ENCODE data around the gene ZNF296.
"Not testable (repeated sequence)": the region's sequence is repeated elsewhere in the genome, so short reads cannot be mapped to it uniquely, and the experiment has no call there.

The ZNF296 gene

DNA sequence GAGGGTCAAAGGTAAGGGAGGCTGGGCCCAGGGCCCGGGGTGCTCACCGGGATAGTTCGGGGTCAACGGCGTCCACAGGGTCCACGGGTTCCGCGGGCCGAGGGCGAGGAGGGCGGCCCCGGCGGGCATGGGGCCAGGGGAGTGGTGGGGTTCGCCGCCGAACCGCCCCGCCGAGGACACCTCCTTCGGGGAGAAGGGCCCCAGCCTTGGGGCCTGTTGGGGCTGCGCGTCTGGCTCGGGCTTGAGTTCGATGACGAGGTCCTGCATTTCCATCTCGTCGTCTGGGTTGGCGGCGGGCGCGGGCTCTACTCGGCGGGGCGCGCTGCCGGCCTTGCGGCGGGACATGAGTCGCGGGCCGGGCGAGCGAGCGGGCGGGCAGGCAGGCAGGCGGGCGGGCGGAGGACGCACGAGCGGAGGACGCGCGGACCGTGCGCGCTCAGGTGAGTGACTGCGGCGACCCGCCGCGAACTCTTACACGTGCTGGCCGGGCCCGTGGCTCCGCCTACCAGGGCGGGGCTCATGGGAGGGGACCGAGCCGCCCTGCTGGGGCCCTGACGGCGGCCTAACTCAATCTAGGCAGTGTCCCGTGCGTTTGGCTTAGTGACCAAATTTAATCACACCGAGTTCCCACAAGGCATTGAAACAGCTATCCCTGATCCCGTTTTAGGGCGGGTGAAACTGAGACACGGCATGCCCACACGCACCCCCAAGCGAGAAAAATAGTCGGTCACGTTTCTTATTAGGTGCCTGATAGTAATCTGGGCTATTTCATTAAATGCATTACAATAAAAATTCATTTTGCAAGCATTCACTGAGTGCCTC is at the start of gene ZNF296:
Gene ZNF296, minus strand, starts transcription at position 450 of the 822 bp plus-strand sequence. Its CDS starts 105 bp downstream, at position 345.
- DNase-seq (ENCODE audit: low spot score): peak; percentile 76

DNA sequence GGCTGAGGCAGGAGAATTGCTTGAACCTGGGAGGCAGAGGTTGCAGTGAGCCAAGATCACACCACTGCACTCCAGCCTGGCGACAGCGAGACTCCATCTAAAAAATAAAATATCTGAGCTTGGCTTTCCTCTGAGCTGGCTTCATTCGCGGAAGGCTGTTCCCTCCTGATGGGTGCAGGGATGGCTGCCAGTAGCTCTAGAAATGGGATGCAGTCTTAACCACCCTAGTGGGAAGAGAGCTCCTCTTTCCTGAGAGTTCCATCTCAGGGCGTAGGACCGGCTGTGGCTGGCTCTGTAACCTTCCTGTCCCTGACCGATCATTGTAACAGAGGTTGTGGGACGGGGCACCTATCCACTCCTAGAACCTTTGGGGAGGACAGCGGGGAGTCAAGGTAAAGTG is 49.1 kb upstream of the ZNF296 start:
- no peak for DNase-seq (ENCODE audit: low spot score)

DNA sequence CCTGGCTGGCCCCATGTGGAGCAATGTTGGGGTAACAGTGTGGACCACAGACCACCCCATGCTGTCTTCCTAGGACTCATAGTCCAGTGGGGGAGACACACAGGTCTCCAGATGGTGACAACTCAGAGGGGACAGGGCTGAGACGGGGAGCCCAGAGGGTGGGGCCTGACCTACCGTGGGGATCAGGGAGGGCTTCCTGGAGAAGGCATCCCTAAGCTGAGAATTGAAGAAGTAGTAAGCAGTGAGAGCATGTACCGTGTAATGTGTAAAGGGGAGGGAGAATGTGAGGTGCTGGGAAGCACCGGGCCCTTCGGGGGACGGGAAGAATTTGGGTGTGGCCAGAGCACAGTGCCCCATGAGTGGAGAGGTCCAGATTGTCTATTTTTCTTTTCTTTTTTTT is 47.7 kb upstream of the ZNF296 start:
- no peak for DNase-seq (ENCODE audit: low spot score)

DNA sequence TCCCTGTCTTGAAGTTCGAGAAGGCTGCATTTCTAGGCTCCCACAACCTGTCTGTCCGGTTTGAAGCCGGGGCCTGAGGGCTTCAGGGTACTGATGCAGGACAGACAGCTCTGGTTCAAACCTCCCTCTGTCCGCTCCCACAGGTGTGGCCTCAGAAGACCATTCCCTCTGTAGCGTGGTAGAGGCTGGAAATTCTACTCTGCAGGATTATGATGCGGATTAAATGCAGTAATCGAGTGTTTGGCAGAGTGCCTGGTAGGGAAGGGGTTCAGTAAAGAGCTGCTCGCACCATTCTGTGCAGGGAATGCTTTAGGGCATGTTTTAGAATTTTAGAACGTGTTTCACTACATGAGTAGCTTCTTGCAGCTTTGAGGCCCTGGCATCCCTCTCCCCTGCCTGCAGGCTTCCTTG is 47.2 kb upstream of the ZNF296 start:
- DNase-seq (ENCODE audit: low spot score): no peak

DNA sequence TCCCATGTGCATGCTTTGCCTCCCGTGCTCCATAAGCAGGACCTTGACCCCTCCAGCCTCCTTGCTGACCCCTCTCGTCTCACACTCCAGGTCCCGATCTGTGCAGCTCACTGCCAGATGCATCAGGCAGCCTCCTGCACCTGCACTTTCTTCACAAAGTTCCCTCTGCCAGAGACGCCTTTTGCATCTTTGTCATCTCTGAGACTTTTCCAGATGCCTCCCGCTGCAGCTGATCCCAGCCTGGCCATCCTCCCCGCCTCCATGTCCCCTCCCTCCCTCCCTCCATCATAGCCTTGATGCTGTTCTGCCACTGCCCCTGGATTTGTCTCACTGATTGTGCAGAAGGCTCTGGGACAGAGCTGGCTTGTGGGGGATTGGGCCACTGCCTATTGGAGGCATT is 46.6 kb upstream of the ZNF296 start:
- DNase-seq (ENCODE audit: low spot score): no peak

DNA sequence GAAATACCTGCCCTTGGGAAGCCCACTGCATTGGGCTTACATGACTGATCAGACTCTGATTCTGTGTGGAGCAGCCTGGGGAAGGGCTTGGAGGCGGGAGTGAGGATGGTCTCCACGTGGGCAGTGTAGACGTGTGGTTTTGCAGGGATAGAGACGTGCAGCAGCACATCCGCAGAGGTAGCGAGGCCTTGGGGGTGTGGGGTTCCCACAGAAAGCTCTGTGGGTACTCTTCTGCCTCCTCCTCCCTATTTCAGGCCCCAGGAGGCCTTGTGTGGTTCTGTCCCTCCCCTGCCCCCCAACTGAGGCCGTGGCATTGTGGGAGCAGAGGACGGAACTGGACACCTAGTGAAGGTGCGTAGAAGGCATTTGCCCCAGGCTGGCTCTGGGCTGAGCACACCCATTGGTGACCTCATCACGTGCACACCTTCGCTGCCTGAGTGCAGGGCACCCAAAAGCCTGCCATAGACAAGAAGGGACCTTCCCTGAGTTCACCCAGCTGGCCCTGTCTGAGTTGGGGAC is 45.6 kb upstream of the ZNF296 start:
- DNase-seq (ENCODE audit: low spot score): no peak

DNA sequence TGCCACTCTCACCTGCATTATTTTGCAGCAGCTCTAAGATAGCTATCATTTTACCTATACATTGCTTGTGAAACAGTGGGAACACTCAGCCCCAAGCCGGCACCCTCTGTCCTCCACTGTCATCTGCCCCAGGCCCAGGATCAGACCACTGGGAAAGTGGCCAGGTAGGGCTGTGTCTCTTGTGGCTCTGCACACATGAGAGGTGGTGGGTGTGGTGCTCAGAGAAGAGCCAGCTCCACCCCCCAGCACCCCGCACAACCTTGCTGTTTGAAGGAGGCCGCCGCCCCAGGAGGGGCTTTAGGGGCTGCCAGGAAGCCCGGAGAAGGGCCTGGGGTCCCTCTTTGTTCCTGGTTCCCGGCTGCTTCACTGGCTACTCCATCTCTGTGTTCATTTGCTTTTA is 43.3 kb upstream of the ZNF296 start:
- no peak for DNase-seq (ENCODE audit: low spot score)

DNA sequence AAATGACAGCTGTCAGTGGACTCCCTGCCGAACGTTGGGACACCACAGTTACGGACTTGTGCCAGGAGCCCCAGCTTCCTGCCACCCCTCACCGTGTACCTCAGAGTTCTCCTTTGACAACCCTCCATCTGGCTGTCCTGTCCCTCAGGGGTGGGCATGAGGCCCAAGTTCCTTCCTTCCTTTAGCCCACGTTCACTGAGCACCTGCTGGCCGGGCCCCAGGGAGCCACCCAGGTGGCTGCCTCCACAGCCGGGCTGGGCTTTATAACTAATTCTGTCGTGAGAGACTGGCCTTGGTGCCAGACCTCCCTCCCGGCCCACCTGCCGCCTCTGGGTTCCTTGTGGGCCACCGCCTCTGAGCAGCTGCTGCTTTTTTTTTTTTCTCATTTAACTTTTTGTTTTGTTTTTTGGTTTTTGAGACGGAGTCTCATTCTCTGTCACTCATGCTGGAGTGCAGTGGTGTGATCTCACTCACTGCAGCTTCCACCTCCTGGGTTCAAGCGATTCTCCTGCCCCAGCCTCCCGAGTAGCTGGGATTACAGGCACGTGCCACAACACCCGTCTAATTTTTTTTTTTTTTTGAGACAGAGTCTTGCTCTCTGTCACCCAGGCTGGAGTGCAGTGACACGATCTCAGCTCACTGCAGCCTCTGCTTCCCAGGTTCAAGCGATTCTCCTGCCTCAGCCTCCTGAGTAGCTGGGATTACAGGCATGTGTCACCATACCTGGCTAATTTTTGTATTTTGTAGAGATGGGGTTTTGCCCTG is 42.5 kb upstream of the ZNF296 start:
- not testable (repeated sequence) for DNase-seq (ENCODE audit: low spot score)

DNA sequence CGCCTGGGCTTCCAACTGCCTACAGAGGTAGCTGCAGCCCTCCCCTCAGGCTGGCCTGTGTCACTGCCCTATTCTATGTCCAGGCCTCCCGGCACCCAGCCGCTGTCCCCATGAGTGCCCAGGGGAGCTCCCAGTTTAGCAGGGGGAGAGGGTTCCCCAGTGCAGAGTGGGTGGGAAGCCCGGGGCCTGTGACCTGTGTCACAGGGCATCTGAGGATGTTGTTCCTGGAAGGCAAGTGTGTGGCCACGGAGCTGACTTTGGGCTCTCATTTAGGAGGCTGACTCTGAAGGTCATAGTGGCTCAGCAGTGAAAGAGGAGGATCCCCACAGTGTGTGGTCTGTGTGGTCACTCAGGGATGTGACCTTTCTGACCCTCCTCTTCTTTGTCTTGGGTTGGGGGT is 41.8 kb upstream of the ZNF296 start:
- no peak for DNase-seq (ENCODE audit: low spot score)

DNA sequence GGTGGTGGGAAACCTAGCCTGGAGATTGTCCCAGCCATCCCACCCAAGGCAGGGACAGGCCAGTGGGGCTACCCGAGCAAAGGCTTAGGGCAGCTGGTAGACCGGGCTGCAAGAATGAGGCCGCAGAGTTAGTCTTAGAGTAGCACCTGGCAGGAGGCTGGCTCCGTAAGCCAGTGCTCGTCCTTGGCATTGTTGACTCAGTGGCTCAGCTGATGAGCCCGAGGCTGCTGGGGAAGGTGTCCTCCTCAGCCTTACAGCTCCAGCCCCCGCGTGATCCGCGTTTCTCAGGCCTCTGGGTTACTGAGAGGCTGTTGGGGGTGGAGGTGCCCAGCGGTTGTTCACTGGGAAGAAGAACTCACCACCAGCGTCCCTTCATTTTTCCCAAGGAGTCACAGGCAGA is 41.4 kb upstream of the ZNF296 start:
- DNase-seq (ENCODE audit: low spot score): no peak

DNA sequence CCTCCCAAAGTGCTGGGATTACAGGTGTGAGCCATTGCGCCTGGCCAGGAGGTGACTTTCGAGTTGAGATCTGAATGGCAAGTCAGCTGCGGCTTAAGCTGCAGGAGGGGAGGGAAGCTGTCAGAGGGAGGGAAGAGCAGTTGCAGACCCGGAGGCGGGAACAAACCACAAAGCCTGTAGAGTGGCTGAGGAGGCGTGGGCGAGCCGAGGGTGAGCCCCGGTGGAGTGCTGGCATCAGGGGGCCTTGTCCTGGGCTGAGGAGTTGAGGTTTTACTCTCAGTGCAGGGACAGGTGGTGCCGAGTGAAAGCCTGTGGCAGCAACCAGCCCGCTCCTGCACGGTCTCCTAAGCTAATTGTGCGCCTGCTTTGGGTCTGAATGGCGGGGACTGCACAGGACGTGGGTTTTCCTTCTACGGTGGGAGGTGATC is 40.9 kb upstream of the ZNF296 start:
- peak; percentile 23 for DNase-seq (ENCODE audit: low spot score)

DNA sequence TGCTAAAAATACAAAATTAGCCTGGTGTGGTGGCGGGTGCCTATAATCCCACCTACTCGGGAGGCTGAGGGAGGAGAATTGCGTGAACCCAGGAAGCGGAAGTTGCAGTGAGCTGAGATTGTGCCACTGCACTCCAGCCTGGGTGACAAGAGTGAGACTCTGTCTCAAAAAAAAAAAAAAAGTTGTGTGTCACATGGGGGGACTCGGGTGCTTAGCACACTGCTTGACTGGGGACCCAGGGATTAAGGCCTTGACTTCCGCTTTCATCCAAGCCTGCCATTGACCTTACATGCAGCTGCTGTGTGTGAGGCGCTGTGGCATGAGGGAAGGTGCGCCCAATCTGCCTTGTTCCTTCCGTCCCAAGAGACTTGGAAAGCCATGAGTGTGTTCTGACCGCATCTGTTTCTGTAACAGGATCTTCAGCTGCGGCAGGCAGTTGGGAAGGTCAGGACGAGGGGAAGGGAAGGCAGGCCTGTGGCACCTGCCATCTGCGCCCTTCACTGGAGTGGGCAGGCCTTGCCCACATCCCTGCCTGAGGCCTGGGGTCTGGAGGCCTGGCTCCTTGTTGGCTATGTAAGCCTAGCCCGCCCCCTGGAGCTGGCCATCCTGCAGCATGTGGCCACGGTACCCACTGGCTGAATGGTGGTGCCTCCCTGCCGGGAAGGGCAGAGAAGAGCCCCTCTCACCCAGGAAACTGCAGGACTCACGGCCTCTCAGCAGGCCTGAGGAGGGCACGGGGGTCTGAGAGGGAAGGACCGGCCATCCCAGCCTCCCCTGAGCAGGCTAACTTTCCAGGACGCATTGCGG is 39.7 kb upstream of the ZNF296 start:
- DNase-seq (ENCODE audit: low spot score): no peak

DNA sequence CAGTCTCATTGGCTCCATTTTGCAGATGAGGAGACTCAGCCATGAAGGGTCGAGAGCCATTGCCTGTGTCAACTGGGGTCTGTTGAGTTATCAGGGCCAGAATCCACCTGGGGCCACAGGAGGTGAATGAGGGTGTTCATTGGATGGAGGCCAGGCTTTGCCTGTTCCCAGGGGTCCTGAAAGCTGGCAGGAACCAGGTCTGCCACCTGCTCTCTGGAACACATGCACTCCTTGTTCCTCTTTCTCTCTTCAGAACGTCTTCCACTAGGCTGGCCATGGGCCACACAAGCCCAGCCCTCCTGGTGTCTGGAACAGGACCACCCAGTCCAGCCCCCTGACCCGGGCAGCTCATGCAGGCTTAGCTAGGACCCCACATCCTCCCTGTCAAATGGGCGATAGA is 37.8 kb upstream of the ZNF296 start:
- DNase-seq (ENCODE audit: low spot score): no peak

DNA sequence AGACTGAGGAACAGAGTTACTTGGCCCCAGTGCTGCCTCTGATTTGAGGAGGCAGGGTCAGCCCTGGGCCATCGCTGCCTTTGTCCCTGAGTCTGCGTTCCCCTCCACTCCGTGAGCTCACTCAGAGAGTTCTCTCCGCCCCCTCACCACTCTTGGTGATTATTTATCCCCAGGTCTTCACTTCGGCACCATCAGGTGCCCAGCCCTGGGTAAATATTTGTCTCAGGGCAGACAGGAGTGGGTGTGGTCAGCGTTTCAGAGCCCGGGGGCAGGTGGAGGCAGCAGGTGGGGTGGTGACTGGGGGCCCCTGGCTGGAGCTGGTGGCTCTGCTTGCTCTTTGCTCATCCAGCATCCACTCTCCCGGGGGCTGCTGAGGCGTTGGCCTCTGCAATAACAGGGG is 37.4 kb upstream of the ZNF296 start:
- DNase-seq (ENCODE audit: low spot score): no peak

DNA sequence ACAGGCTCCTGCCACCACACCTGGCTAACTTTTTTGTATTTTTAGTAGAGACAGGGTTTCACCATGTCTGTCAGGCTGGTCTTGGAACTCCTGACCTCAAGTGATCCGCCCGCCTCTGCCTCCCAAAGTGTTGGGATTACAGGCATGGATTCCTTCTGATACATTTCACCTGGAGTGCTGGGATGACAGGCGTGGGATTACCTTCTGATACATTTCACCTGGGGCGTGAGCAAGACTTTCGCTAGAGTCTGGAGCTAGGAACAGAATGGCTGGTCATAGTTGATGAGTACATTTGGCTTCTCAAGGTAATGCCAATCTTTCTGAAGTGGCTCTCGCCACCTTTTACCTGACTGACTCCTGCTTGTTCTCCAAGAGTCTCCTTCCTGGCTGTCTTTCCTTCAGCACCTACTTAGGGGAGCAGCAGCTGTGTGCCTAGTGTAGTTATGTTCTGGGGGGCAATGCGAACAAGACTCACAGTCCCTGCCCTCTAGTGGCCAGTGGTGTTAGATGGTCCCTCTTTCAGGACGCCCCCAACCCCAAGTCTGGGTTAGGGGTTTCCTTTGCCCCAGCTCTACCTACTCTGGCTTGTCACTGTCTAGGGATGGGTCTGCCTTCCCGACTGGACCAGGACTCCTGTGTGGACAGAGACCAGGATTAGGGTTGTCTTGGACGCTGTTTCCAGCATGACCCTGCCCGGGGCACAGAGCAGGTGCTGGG is 36.0 kb upstream of the ZNF296 start:
- DNase-seq (ENCODE audit: low spot score): no peak

DNA sequence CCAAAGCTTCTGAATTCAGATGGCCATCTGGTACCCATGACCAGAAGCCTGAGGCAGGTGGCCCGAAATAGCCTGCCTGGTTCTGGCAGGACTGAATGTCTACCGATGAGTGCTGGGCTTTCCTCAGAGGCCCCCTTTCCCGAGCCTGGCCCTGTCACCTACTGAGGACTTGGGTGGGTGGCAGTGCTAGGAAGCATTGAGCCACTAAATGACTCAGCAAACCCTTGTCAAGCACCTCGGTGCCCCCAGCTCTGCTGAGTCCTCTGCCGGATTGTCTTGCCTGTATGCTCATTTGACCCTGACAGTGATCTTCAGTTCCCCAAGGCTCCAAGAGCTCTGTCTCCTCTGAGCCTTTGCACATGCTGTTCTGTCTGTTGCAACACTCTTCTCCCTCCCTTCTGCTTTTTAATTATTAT is 34.6 kb upstream of the ZNF296 start:
- DNase-seq (ENCODE audit: low spot score): no peak

DNA sequence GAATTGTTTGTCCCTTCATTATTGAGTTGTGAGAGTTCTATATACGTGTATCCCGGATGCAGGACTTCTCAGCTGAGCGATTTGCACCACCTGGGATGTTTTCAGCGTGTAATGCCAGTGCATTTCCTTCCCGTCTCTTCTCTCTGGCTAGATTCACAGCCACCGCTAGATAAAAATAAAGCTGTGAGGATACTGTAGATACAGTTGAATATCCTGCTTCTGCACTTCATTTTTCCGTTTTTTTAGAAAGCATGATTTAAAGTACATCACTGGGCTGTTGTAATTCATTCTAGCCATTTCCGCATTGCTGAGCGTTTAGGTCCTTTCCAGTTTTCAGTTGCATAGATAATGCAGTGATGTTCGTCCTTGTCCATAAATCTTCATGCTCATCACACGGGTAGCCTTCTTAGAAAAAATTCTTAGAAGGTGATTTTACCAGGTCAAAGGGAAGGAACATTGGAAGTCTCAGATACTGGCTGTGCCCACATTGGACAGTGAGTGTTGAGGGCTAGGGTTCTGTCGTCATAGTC is 31.4 kb upstream of the ZNF296 start:
- no peak for DNase-seq (ENCODE audit: low spot score)

DNA sequence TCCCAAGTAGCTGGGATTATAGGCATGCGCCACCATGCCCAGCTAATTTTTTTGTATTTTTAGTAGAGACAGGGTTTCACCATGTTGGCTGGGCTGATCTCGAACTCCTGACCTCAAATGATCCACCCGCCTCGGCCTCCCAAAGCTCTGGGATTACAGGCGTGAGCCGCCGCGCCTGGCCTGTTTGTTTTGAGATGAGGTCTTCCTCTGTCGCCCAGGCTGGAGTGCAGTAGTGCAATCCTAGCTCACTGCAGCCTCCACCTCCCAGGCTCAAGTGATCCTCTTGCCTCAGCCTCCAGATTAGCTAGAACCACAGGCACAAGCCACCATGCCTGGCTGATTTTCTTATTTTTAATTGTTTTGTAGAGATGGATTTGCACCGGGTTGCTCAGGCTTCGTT is 30.1 kb upstream of the ZNF296 start:
- not testable (repeated sequence) for DNase-seq (ENCODE audit: low spot score)

DNA sequence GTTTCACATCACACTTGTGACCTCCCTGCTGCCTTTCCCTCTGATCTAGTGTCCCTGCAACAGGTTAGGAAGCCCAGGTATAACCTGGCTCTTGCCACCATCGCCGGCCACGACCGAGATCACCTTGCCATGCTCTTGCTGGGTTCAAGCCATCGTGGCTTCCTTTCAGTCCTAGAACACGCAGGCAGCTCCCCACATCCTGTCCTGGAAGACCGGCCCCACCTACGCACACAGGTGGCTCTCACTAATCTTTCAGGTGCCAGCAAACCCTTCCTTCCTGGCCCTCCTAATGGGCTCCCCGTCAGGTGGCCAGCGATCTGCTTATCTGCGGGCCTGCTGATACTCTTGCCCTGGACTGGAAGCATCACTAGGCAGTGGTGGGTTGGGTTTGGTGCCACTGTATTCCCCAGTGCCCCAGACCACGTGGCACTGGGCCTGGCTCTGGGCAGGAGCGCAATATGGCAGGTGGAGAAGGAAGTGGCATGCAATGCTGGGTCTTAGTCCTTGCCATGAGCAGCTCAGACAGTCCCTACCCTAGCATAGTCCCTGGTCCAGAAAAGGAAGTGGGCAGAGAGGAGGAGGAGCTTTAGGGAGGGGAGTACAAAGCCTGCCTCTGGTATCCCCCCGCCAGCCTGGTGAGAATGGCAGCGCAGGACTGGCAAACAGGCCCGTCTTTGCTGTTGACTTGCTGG is 28.5 kb upstream of the ZNF296 start:
- no peak for DNase-seq (ENCODE audit: low spot score)

DNA sequence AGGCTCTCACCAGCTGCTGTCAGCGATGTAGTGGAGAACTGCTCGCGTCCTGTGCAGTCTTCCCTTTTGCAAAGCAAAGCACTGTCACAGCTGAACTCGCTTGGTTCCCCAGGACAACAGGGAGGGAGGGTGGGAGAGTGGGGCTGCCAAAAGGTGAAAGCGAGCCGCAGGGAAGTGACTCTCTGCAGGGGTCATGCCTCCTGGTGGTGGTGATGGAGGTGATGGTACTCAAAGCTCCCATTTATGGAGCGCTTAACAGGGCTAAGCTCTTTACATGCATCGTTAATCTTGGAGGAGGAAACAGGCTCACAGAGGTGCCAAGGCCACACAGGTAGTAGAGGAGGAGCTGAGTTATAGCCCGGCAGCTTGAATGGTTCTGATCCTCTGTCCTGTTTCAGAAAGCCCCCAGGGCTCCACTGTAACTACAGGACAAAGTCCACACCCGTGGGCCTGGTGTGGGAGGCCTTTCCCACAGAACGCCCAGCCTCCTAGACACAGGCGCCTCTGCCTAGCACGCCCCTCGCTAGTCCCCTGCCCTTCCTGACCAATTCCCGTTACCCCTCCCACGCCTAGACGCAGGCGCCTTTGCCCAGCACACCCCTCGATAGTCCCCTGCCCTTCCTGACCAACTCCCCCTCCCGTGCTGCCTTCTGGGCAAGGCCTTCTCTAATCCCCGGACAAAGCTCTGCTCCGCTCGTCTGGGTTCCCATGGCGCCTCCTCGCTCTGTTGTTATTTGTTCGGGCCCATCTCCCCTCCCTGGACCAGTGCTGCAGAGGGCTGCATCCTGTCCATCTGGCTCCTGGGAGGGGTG is 27.4 kb upstream of the ZNF296 start:
- DNase-seq (ENCODE audit: low spot score): no peak

All from CD4-positive, alpha-beta T cell treated with Interleukin-15 for 4 hours (primary cell).